NCI-H1417 (cell line): ENCODE results near the gene ADPRHL1.

Experiments used
- DNase-seq, 3 experiments: peaks; one replicate each; lab custom pipeline; 2025; lab: John Stamatoyannopoulos, UW

The ADPRHL1 gene

GRCh38 chr13:113417008-113417751 is 36.1 kb downstream of the ADPRHL1 start:
- DNase-seq = no peak

GRCh38 chr13:113415825-113416224 is 37.5 kb downstream of the ADPRHL1 start:
- DNase-seq = no peak

GRCh38 chr13:113415032-113415431 is 38.3 kb downstream of the ADPRHL1 start:
- DNase-seq = no peak

GRCh38 chr13:113414335-113414734 is 39.0 kb downstream of the ADPRHL1 start:
- no peak for DNase-seq

GRCh38 chr13:113413898-113414282 is 39.4 kb downstream of the ADPRHL1 start:
- no peak for DNase-seq

- DNase-seq = no peak
Measured at GRCh38 chr13:113413178-113413897, 40.0 kb downstream of the ADPRHL1 start.

- DNase-seq = no peak
Measured at GRCh38 chr13:113412440-113412839, 40.8 kb downstream of the ADPRHL1 start.

- DNase-seq = no peak
Measured at GRCh38 chr13:113411216-113412023, 41.9 kb downstream of the ADPRHL1 start.

GRCh38 chr13:113410472-113411201 is 42.7 kb downstream of the ADPRHL1 start:
- no peak for DNase-seq

- no peak for DNase-seq
Measured at GRCh38 chr13:113408562-113408961, 44.7 kb downstream of the ADPRHL1 start.

- DNase-seq = no peak
Measured at GRCh38 chr13:113407531-113408393, 45.5 kb downstream of the ADPRHL1 start.

GRCh38 chr13:113407103-113407530 is 46.2 kb downstream of the ADPRHL1 start:
- no peak for DNase-seq

- peak in 1 of 3 experiments; percentile 60 for DNase-seq
Measured at GRCh38 chr13:113406321-113407102, 46.8 kb downstream of the ADPRHL1 start.

GRCh38 chr13:113405481-113406300 is 47.6 kb downstream of the ADPRHL1 start:
- DNase-seq = peak in 2 of 3 experiments; percentile 91

GRCh38 chr13:113404723-113405471 is 48.4 kb downstream of the ADPRHL1 start:
- DNase-seq = peak in 2 of 3 experiments; percentile 89 to 91

- DNase-seq = no peak
Measured at GRCh38 chr13:113404366-113404722, 48.9 kb downstream of the ADPRHL1 start.

GRCh38 chr13:113403255-113404104 is 49.8 kb downstream of the ADPRHL1 start:
- DNase-seq = no peak
